Vagina (tissue), 2 donors: ENCODE data around the gene ARFRP1.

Experiments
- POLR2AphosphoS5 ChIP-seq, 2 donors: sonication (generic); formaldehyde crosslinking; IDR thresholded peaks; one replicate each; pipeline ENCODE4 v1.9.0; 2017; ENCODE audit warnings: antibody characterized with exemption in 2 of 2, mild to moderate bottlenecking in 2 of 2, low read depth in 1 of 2; ENCODE audit not compliant: insufficient read depth in 1 of 2
- TF ChIP-seq, protein P1 (sequence below), 3 experiments: fragments of 450-650 bp in 2 of 3; fragments of 200-600 bp in 1 of 3; sonication (generic) in 1 of 3; IDR thresholded peaks; one replicate each; pipeline ENCODE4 v1.5.1; 2017 to 2019; ENCODE audit warnings: antibody characterized with exemption in 3 of 3, mild to moderate bottlenecking in 2 of 3, moderate library complexity in 2 of 3

DNA sequence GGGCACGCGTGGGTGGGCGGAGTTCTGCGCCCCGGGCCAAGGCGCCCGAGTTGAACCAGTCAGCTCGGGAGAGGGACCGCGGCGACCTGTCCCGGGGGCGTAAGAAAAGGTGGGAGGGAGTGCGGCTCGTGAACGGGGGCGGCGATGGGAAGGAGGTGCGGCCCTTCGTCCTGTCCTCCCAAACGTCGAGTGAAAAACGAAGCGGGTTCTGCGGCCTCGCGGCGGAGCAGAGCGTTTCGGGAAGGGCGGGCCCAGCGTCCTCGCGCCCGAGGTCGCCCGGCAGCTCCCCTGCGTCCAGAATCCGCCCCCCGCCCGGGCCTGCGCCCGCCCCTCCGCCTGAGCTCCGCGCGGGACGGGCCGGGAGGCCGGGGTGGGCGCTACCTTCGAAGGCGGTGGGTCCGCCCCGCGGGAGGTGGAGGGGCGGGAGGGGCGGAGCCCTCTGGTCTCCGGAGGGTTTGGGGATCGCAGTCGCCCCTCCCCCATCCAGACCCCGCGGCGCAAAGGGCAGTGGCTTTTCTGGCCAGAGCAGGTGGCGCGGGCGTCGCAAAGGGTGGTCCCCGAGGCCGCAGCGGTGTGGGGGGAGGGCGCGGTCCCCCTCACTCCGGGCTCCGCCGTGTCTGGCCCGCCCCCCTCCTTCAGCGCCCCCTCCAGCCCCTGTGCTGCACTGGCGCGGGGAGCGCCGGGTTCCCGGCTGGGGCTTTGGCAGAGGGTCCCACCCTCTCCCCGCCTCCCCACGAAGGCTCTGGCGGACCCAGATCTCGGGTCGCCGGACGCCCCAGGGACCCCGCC lies 55.4 kb downstream of the ARFRP1 start:
- TF ChIP-seq, protein P1, sequence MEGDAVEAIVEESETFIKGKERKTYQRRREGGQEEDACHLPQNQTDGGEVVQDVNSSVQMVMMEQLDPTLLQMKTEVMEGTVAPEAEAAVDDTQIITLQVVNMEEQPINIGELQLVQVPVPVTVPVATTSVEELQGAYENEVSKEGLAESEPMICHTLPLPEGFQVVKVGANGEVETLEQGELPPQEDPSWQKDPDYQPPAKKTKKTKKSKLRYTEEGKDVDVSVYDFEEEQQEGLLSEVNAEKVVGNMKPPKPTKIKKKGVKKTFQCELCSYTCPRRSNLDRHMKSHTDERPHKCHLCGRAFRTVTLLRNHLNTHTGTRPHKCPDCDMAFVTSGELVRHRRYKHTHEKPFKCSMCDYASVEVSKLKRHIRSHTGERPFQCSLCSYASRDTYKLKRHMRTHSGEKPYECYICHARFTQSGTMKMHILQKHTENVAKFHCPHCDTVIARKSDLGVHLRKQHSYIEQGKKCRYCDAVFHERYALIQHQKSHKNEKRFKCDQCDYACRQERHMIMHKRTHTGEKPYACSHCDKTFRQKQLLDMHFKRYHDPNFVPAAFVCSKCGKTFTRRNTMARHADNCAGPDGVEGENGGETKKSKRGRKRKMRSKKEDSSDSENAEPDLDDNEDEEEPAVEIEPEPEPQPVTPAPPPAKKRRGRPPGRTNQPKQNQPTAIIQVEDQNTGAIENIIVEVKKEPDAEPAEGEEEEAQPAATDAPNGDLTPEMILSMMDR (IDR thresholded peaks at IDR 0.05), result no peak
- no peak for TF ChIP-seq POLR2AphosphoS5 (IDR thresholded peaks at IDR 0.05; ENCODE audit: insufficient read depth in 1 of 2, low read depth in 1 of 2)
